ENCODE data around the gene RUNX1.

Gene RUNX1

GRCh38 chr21:35019631-35020032 is 29.5 kb downstream of the RUNX1 start:
- Histone ChIP-seq H3K27me3 (ENCODE audit: control insufficient read depth, insufficient read depth, low read length) (no peaks in the 10 kb centered on the region), H3K4me3 (ENCODE audit: low read depth, low read length) (no peak overlapping the region)

GRCh38 chr21:35017256-35017655 is 31.8 kb downstream of the RUNX1 start:
- Histone ChIP-seq H3K4me2 (ENCODE audit: low read length) (no peak overlapping the region), H3K9ac (no peak overlapping the region)

More at GRCh38 chr21:35019631-35020032, 29.5 kb downstream of the RUNX1 start:
- Histone ChIP-seq H3K4me2 (ENCODE audit: low read length) (no peak overlapping the region), H3K36me3 (ENCODE audit: control insufficient read depth, insufficient read depth, low read length) (no peaks in the 10 kb centered on the region), H3K9ac (no peak overlapping the region), H3K27ac (no peak overlapping the region), H3K4me1 (no peaks in the 10 kb centered on the region), H3K79me2 (no peaks in the 10 kb centered on the region), H3K9me3 (ENCODE audit: control insufficient read depth, low read length) (no peaks in the 10 kb centered on the region), H2AFZ (no peak overlapping the region)
- TF ChIP-seq, protein P1, sequence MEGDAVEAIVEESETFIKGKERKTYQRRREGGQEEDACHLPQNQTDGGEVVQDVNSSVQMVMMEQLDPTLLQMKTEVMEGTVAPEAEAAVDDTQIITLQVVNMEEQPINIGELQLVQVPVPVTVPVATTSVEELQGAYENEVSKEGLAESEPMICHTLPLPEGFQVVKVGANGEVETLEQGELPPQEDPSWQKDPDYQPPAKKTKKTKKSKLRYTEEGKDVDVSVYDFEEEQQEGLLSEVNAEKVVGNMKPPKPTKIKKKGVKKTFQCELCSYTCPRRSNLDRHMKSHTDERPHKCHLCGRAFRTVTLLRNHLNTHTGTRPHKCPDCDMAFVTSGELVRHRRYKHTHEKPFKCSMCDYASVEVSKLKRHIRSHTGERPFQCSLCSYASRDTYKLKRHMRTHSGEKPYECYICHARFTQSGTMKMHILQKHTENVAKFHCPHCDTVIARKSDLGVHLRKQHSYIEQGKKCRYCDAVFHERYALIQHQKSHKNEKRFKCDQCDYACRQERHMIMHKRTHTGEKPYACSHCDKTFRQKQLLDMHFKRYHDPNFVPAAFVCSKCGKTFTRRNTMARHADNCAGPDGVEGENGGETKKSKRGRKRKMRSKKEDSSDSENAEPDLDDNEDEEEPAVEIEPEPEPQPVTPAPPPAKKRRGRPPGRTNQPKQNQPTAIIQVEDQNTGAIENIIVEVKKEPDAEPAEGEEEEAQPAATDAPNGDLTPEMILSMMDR (IDR thresholded peaks at IDR 0.05): no peak

DNA sequence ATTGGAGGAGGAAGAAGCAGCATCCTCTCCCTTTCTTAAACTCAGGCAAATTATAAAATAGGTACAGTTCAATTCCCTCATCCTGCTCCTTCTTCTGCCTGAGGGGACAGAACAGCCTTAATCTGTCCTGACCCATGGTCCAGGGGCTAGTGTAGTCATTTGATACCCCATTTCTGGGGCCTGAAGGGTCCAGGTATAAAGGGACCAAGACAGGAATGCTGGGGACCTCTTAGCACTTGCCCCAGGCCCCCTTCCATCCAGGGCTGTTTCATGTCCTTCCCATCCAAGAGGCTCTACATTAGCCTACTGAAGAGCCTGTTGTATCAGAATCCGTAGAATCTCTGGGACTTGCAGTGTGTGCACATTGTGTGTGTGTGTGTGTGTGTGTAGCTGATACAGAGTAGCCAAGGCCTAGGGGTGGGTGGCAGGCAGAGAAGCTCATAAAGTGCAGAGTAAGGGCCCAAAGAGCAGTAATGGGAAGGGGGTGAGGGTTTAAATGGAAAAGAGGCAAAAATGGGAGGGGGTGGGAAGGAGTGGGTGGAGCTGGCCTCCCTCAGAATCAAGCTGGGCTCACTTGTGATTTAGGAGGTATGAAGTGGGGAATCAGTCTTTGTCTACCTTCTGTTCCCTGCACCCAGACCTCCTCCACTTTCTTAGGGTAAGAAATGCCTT is 32.4 kb downstream of the RUNX1 start:
- Histone ChIP-seq H3K9me3 (ENCODE audit: control insufficient read depth, low read length) (no peaks in the 10 kb centered on the region), H3K4me1 (no peaks in the 10 kb centered on the region), H3K79me2 (no peaks in the 10 kb centered on the region), H3K4me3 (ENCODE audit: low read depth, low read length) (no peak overlapping the region), H2AFZ (no peak overlapping the region), H3K27ac (no peak overlapping the region), H3K4me2 (ENCODE audit: low read length) (no peak overlapping the region), H3K36me3 (ENCODE audit: control insufficient read depth, insufficient read depth, low read length) (no peaks in the 10 kb centered on the region), H3K9ac (no peak overlapping the region), H3K27me3 (ENCODE audit: control insufficient read depth, insufficient read depth, low read length) (no peaks in the 10 kb centered on the region)
- TF ChIP-seq, protein P1 (IDR thresholded peaks at IDR 0.05): no peak

More at GRCh38 chr21:35017256-35017655, 31.8 kb downstream of the RUNX1 start:
- H3K27me3 ChIP-seq (ENCODE audit: control insufficient read depth, insufficient read depth, low read length): no peaks in the 10 kb centered on the region
- H3K9me3 ChIP-seq (ENCODE audit: control insufficient read depth, low read length): no peaks in the 10 kb centered on the region
- H3K4me1 ChIP-seq: no peaks in the 10 kb centered on the region
- no peaks in the 10 kb centered on the region for H3K36me3 ChIP-seq (ENCODE audit: control insufficient read depth, insufficient read depth, low read length)
- H3K27ac ChIP-seq: no peak overlapping the region
- H3K79me2 ChIP-seq: no peaks in the 10 kb centered on the region
- no peak overlapping the region for H3K4me3 ChIP-seq (ENCODE audit: low read depth, low read length)
- TF ChIP-seq, protein P1 (IDR thresholded peaks at IDR 0.05): no peak
- no peak overlapping the region for H2AFZ ChIP-seq

- no peaks in the 10 kb centered on the region for H3K27me3 ChIP-seq (ENCODE audit: control insufficient read depth, insufficient read depth, low read length)
- H3K9ac ChIP-seq: no peak overlapping the region
- no peaks in the 10 kb centered on the region for H3K4me1 ChIP-seq
- H3K9me3 ChIP-seq (ENCODE audit: control insufficient read depth, low read length): no peaks in the 10 kb centered on the region
- H3K79me2 ChIP-seq: no peaks in the 10 kb centered on the region
- H3K4me2 ChIP-seq (ENCODE audit: low read length): no peak overlapping the region
- H3K4me3 ChIP-seq (ENCODE audit: low read depth, low read length): no peak overlapping the region
- no peaks in the 10 kb centered on the region for H3K36me3 ChIP-seq (ENCODE audit: control insufficient read depth, insufficient read depth, low read length)
- TF ChIP-seq, protein P1 (IDR thresholded peaks at IDR 0.05): no peak
- H2AFZ ChIP-seq: no peak overlapping the region
- H3K27ac ChIP-seq: no peak overlapping the region
Observed at GRCh38 chr21:35016071-35016470, 33.0 kb downstream of the RUNX1 start.

- Histone ChIP-seq H3K4me2 (ENCODE audit: low read length) (no peak overlapping the region), H3K4me1 (no peaks in the 10 kb centered on the region), H2AFZ (no peak overlapping the region), H3K36me3 (ENCODE audit: control insufficient read depth, insufficient read depth, low read length) (no peaks in the 10 kb centered on the region), H3K4me3 (ENCODE audit: low read depth, low read length) (no peak overlapping the region), H3K27me3 (ENCODE audit: control insufficient read depth, insufficient read depth, low read length) (no peaks in the 10 kb centered on the region), H3K27ac (no peak overlapping the region), H3K9ac (no peak overlapping the region), H3K79me2 (no peaks in the 10 kb centered on the region), H3K9me3 (ENCODE audit: control insufficient read depth, low read length) (no peaks in the 10 kb centered on the region)
- TF ChIP-seq, protein P1 (IDR thresholded peaks at IDR 0.05): no peak
Observed at GRCh38 chr21:35015435-35016024, 33.6 kb downstream of the RUNX1 start.
